Measurements from ENCODE around the gene CTSA. TPM values are rescaled to one million over a fixed set of nuclear protein-coding genes. Genes with fewer than 3 reads are reported as not detected.

CTSA gene
- total RNA-seq, 2 experiments from 2014 or later: 40.3 to 42.6 TPM

- Mint-ChIP-seq H3K27ac (no peak overlapping the region), H3K36me3 (ENCODE audit: low read depth) (peaks cover 85% of the 10 kb centered on the region), H3K27me3 (no peaks in the 10 kb centered on the region), H3K4me3 (no peak overlapping the region), H3K9me3 (no peaks in the 10 kb centered on the region), H3K4me1 (ENCODE audit: low read depth) (peaks cover 4% of the 10 kb centered on the region)
- Histone ChIP-seq H3K36me3 (ENCODE audit: insufficient read depth, low read length) (peaks cover 99% of the 10 kb centered on the region), H3K4me3 (ENCODE audit: low read length) (no peak overlapping the region), H3K27ac (ENCODE audit: low read depth in 1 of 2, low read length in 2 of 2) (no peak overlapping the region), H3K27me3 (ENCODE audit: control insufficient read depth in 1 of 2, insufficient read depth in 2 of 2, low read length in 2 of 2) (no peaks in the 10 kb centered on the region), H3K9me3 (ENCODE audit: control insufficient read depth in 1 of 2, insufficient read depth in 1 of 2, low read length in 2 of 2) (no peaks in the 10 kb centered on the region), H3K4me1 (ENCODE audit: insufficient read depth, low read length) (peaks cover 31% of the 10 kb centered on the region)
- TF ChIP-seq CTCF (IDR thresholded peaks at IDR 0.05): no peak
- no peak for ATAC-seq (ENCODE audit: poor library complexity)
- ChIA-PET POLR2A (interaction anchor here (1.0 to 10.5 kb wide), 4 partner anchors 8 to 58 kb away, joined by 3 to 120 read pairs (median 7); partner anchors contain the start of genes CTSA, NEURL2 and PCIF1), CTCF (no interaction called here)
- intact Hi-C loops (cut with DNase I, micrococcal nuclease): no loop called here
- DNase-seq: peak in 1 of 14 experiments; percentile 24
Observed at GRCh38 chr20:45948261-45948733, 57.2 kb downstream of the CTSA start.

Other genes with a start within 250 kb of the CTSA start
- gene WFDC11, start 221.1 kb upstream of the CTSA start, total RNA-seq: not detected
- not detected for gene WFDC13, start 189.3 kb upstream of the CTSA start, total RNA-seq
- not detected for gene WFDC10B, start 186.3 kb upstream of the CTSA start, total RNA-seq
- gene SPINT4, start 169.0 kb upstream of the CTSA start, total RNA-seq: not detected
- not detected for gene WFDC3, start 99.5 kb upstream of the CTSA start, total RNA-seq
- 10 to 100 TPM in 1 of 2 experiments, 1 to 10 TPM in 1; 9.3 to 10.4 TPM for gene DNTTIP1, start 99.4 kb upstream of the CTSA start, total RNA-seq
- under 1 TPM; 0.52 to 0.64 TPM for gene UBE2C, start 78.7 kb upstream of the CTSA start, total RNA-seq
- 1 to 10 TPM; 1.2 to 1.5 TPM for gene TNNC2, start 64.0 kb upstream of the CTSA start, total RNA-seq
- under 1 TPM; 0.36 to 0.89 TPM for gene SNX21, start 57.5 kb upstream of the CTSA start, total RNA-seq
- 10 to 100 TPM; 19.1 to 19.9 TPM for gene ACOT8, start 33.9 kb upstream of the CTSA start, total RNA-seq
- gene ZSWIM3, start 33.7 kb upstream of the CTSA start, total RNA-seq: under 1 TPM; 0.36 to 0.44 TPM
- 10 to 100 TPM in 1 of 2 experiments, 1 to 10 TPM in 1; 9.3 to 10.7 TPM for gene ZSWIM1, start 10.1 kb upstream of the CTSA start, total RNA-seq
- 1 to 10 TPM in 1 of 2 experiments, under 1 TPM in 1; 0.49 to 1.3 TPM for gene SPATA25, start 3.7 kb upstream of the CTSA start, total RNA-seq
- gene NEURL2, start 127 bp upstream of the CTSA start, total RNA-seq: 1 to 10 TPM; 1.5 to 2.5 TPM
- gene PLTP, start 20.8 kb downstream of the CTSA start, total RNA-seq: not detected
- gene PCIF1, start 43.3 kb downstream of the CTSA start, total RNA-seq: 100 to 1,000 TPM; 100 TPM
- 10 to 100 TPM; 67.3 to 74.6 TPM for gene ZNF335, start 80.9 kb downstream of the CTSA start, total RNA-seq
- 1 to 10 TPM; 1.6 to 2.2 TPM for gene MMP9, start 117.6 kb downstream of the CTSA start, total RNA-seq
- 1 to 10 TPM; 1.3 to 2.4 TPM for gene SLC12A5, start 137.9 kb downstream of the CTSA start, total RNA-seq
- gene NCOA5, start 198.6 kb downstream of the CTSA start, total RNA-seq: 10 to 100 TPM in 1 of 2 experiments, 1 to 10 TPM in 1; 9.7 to 10.5 TPM
- 1 to 10 TPM; 1.0 to 1.2 TPM for gene CD40, start 227.0 kb downstream of the CTSA start, total RNA-seq